Thoracic aorta (tissue), 2 donors: ENCODE data around the gene RAB40C. TPM values are rescaled to one million over a fixed set of nuclear protein-coding genes. Genes with fewer than 3 reads are reported as not detected.

Experiments used
- ATAC-seq: fragments of 150-250 bp; one replicate; pipeline ENCODE4 v1.8.0; 2017; ENCODE audit warnings: low read depth; ENCODE audit not compliant: insufficient number of reproducible peaks, low FRiP score
- DNase-seq: peaks from one replicate; pipeline ENCODE4 v3.0.0-alpha.2; 2020; ENCODE audit warnings: low spot score
- H3K27ac ChIP-seq, 2 donors: fragments of 200-600 bp; sonication (generic); 1 replicate in 1 of 2; 2 replicates in 1 of 2; pipeline ENCODE4 v1.5.1; 2016; ENCODE audit warnings: mild to moderate bottlenecking in 2 of 2, moderate library complexity in 2 of 2
- H3K27me3 ChIP-seq: fragments of 200-600 bp; sonication (generic); replicated peaks from 2 replicates; pipeline ENCODE4 v1.6.0; 2016; ENCODE audit warnings: mild to moderate bottlenecking; ENCODE audit not compliant: insufficient read depth
- H3K36me3 ChIP-seq: fragments of 200-600 bp; sonication (generic); one replicate; pipeline ENCODE4 v1.5.1; 2016
- H3K4me1 ChIP-seq, 2 donors: fragments of 200-600 bp; sonication (generic); 1 replicate in 1 of 2; 2 replicates in 1 of 2; pipeline versions ENCODE4 v1.5.1 to v1.6.0; 2016; ENCODE audit warnings: low read depth in 2 of 2, mild to moderate bottlenecking in 1 of 2; ENCODE audit not compliant: control insufficient read depth in 1 of 2
- H3K4me3 ChIP-seq: fragments of 200-600 bp; sonication (generic); 2 replicates; pipeline ENCODE4 v1.5.1; 2016; ENCODE audit warnings: mild to moderate bottlenecking
- H3K9me3 ChIP-seq: fragments of 200-600 bp; sonication (generic); 2 replicates; pipeline ENCODE4 v1.5.1; 2016
- total RNA-seq, 2 donors: library from RNA; depleted of rRNA; stranded (reverse); fragments of >200 nt; gene quantifications; one replicate each; pipeline versions ENCODE4 v1.1.0 to v1.2.3, GENCODE V29; 2016
- TF ChIP-seq, protein P1 (sequence below): fragments of 200-600 bp; sonication (generic); IDR thresholded peaks from one replicate; pipeline ENCODE4 v1.5.1; 2019; ENCODE audit warnings: antibody characterized with exemption

RAB40C gene
- total RNA-seq, 2 donors from 2014 or later = 19.0 to 25.9 TPM

DNA sequence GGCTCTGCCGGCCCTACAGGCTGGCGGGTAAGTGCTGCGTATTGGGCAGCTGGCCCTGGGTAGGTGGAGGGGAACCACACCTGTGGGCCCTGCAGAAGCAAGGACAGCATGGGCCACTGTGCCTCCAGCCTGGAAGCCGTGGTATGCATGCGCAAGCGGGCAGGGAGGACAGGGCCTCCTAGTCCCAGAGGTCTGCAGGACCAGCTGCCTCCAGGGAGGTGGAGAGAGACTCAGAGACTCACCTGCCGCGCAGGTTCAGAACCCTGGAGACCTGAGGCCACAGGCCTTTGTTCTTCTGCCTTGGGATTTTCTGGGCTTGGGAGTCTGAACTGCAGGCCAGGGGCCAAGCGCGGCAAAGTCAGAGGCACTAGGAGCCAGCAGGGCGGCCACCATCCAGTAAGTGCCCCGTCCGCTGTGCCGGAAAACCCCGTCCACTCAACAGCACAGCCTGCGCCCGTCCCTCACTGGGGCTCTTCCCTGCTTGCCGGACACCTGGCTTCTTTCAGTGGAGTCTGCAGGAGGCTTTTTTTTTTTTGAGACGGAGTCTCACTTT lies 8.8 kb upstream of the RAB40C start:
- no peak overlapping the region for H3K4me3 ChIP-seq
- TF ChIP-seq, protein P1, sequence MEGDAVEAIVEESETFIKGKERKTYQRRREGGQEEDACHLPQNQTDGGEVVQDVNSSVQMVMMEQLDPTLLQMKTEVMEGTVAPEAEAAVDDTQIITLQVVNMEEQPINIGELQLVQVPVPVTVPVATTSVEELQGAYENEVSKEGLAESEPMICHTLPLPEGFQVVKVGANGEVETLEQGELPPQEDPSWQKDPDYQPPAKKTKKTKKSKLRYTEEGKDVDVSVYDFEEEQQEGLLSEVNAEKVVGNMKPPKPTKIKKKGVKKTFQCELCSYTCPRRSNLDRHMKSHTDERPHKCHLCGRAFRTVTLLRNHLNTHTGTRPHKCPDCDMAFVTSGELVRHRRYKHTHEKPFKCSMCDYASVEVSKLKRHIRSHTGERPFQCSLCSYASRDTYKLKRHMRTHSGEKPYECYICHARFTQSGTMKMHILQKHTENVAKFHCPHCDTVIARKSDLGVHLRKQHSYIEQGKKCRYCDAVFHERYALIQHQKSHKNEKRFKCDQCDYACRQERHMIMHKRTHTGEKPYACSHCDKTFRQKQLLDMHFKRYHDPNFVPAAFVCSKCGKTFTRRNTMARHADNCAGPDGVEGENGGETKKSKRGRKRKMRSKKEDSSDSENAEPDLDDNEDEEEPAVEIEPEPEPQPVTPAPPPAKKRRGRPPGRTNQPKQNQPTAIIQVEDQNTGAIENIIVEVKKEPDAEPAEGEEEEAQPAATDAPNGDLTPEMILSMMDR = no peak
- ATAC-seq (no peak), DNase-seq (no peak)
- H3K9me3 ChIP-seq = no peaks in the 10 kb centered on the region
- no peaks in the 10 kb centered on the region for H3K36me3 ChIP-seq
- no peak overlapping the region for H3K27ac ChIP-seq
- no peaks in the 10 kb centered on the region for H3K4me1 ChIP-seq
- no peaks in the 10 kb centered on the region for H3K27me3 ChIP-seq

DNA sequence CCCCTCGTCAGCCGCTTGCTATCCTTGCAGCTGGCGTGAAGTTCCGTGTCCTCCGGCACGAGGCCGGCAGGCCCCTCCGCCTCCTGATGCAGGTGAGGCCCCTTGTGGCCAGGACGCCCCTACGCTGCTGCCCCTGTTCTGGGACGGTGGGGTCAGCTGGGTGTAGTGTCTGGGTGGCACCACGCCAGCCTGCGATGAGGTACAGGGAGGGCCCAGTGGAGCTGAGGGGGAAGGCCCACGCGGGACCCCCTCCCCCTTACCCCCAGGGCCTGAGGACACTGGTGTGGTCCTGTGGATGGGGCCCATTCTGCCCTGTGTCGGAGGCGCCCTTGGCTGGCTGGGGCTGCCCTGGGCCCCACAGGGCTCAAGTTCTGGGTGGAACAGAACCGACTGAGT lies 7.7 kb upstream of the RAB40C start:
- Histone ChIP-seq H3K27ac (no peak overlapping the region), H3K4me1 (peaks cover 0 to 11% of the 10 kb centered on the region in 2 donors), H3K4me3 (no peak overlapping the region), H3K9me3 (no peaks in the 10 kb centered on the region), H3K36me3 (no peaks in the 10 kb centered on the region), H3K27me3 (no peaks in the 10 kb centered on the region)
- TF ChIP-seq, protein P1 = no peak
- ATAC-seq = no peak
- no peak for DNase-seq

DNA sequence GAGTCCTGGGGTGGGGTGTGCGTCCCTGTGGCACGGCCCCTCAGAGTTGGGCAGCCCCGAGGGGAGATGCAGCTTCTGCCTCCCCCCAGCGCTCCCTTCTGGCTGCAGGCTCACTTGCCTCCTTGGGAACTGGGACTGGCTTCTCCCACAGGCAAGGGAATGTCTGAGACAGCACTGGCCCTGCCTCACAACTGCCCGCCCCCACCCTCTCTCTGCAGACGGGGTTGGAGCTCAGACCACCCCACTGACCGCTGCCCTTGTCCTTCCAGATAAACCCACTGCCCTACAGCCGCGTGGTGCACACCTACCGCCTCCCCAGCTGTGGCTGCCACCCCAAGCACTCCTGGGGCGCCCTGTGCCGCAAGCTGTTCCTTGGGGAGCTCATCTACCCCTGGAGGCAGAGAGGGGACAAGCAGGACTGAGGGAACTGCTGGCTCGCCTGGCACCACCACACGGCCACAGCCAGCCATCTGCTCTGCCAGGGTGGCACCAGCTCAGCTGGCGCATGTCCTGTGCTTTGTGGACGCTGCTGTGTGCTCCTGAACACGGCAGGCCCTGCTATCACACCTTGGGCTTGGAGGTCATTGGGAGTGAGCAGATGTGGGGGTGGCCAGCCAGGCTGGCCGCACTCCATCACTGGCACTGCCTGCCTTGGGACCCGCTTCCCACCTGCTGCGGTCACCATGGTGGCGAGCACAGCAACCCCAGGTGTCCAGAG lies 7.1 kb upstream of the RAB40C start:
- TF ChIP-seq, protein P1 = no peak
- ATAC-seq (no peak), DNase-seq (no peak)
- Histone ChIP-seq H3K27ac (no peak overlapping the region), H3K27me3 (no peaks in the 10 kb centered on the region), H3K4me3 (no peak overlapping the region), H3K4me1 (peaks cover 2 to 16% of the 10 kb centered on the region in 2 donors), H3K36me3 (no peaks in the 10 kb centered on the region), H3K9me3 (no peaks in the 10 kb centered on the region)

DNA sequence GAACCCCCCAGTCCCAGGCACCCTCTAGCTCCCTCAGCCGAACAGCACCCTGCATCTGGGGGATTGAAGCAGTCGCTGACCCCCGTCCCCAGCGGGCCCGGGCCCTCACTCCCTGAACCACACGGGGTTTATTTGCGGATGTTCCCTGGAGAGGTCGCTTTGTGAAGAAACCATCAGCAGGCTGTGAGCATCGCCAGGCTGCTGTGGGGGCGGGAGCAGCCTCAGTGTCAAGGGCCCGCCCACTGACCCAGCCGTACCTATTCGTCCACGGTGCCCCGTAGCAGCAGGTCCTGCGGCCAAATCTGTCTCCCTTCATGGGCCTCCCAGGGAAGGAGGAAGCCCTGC lies 6.4 kb upstream of the RAB40C start:
- no peak for ATAC-seq
- no peak for DNase-seq
- Histone ChIP-seq H3K36me3 (no peaks in the 10 kb centered on the region), H3K4me3 (no peak overlapping the region), H3K27ac (no peak overlapping the region), H3K4me1 (peaks cover 9 to 23% of the 10 kb centered on the region in 2 donors), H3K27me3 (no peaks in the 10 kb centered on the region), H3K9me3 (no peaks in the 10 kb centered on the region)
- TF ChIP-seq, protein P1 = no peak

DNA sequence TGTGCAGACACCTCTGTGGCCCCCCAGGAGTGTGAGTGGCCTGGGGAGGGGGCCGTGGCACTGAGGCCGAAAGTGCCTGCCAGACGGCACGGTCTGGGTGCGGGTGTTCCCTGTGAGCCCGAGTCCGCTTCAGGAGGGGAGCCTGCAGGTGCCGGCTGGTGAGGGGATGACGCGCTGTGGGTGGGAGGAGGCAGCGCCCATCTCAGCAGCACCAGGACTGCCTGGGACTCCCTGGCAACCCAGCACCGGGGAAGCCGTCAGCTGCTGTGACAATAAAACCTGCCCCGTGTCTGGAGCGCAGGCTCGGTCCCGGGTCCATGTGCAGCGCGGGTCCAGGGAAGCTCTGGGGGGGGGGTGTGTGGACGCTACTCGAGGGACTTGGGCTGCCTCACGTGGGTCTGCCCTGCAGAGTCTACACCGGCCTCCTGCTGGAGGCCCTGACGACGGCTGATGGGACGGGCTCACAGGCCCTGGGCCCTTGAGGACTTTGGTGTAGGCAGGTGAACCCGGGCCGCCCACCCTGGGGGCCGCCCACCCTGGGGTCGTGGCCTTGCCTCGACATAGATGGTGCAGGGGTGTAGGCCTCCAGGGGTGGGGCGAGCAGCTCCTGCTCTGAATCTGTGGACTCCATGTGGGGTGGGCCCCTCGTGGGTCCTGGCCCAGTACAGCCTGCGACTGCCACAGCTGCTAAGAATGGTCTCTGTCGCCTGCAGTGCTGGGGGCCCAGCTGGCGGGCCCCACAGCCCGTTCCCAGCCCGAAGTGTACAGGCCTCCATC lies 5.9 kb upstream of the RAB40C start:
- TF ChIP-seq, protein P1 = no peak
- Histone ChIP-seq H3K36me3 (no peaks in the 10 kb centered on the region), H3K27ac (no peak overlapping the region), H3K9me3 (no peaks in the 10 kb centered on the region), H3K27me3 (no peaks in the 10 kb centered on the region), H3K4me3 (no peak overlapping the region), H3K4me1 (peaks cover 9 to 24% of the 10 kb centered on the region in 2 donors)
- ATAC-seq (no peak), DNase-seq (no peak)
